HG03439 (cell line): Measurements from ENCODE around the gene ABCB9.
"Not testable (repeated sequence)": the region's sequence is repeated elsewhere in the genome, so short reads cannot be mapped to it uniquely, and the experiment has no call there.

Source experiments
- ATAC-seq: cut with Tn5 transposase; IDR thresholded peaks from one replicate; pipeline ENCODE4 v1.9.1; 2021; ENCODE audit warnings: mild to moderate bottlenecking, moderate library complexity; ENCODE audit not compliant: unreplicated experiment

Gene ABCB9

DNA sequence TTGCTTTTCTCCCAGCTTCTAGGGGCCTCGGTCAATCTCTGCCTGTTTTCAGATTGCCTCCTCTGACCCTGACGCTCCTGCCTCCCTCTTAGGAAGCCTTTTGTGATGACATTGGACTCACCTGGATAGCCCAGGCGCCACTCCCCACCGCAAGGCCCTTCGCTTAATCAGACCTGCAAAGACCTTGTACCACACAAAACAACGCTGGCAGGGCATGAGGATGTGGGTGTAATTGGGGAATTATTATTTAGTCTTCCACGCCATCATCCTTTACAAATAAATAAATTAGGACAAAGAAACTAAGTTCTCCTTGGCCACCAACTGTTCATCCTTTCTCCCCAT, 62.6 kb downstream of the ABCB9 start:
- no peak for ATAC-seq

DNA sequence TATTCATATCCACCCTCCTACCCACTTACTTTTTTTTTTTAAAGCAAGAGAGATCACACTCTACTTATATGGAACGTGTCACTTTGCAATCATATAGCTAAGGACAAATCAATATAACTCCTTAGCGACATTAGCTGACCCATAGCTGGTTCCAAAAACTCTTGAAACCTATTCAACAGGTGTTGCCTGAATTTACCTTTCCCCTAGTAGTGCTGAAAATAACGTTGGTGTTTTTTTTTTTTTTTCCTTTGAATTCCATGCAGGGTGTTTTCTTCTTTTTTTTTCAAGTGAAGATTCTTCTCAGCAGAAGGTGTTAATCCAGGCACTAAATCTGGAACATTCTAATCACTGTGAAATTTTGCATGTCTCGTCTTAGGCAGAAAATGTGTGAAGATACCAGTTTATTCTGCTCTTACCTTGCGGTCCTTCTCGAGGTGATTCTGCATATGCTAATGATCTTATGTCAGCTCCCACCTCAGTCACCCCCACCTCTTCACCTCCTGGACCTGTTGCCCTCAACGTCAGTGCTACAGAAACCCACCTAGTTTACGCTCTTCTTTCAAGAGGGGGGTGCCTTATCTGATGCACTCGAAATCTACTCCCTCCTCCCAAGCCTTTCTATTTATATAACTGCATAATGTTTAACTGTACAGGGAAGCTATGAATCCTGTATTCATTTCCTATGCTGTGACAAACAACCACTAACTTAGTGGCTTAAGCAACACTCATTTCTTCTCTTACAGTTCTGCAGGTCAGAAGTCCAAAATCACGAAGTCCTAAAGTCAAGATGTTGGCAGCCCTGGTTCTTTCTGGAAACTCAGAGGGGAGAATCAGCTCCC, 63.2 kb downstream of the ABCB9 start:
- no peak for ATAC-seq

DNA sequence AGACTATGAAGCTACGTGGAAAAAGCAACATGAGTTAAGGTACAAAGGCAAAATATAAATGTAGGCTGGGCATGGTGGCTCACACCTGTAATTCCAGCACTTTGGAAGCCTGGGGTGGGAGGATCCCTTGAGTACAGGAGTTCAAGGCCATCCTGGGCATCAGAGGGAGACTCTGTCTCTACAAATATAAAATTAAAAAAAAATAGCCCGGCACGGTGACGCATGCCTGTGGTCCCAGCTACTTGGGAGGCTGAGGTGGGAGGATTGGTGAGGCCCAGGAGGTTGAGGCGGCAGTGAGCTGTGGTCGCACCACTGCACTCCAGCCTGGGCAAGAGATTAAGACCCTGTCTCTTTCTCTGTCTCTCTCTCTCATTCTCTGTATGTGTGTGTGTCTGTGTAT, 66.4 kb downstream of the ABCB9 start:
- no peak for ATAC-seq

DNA sequence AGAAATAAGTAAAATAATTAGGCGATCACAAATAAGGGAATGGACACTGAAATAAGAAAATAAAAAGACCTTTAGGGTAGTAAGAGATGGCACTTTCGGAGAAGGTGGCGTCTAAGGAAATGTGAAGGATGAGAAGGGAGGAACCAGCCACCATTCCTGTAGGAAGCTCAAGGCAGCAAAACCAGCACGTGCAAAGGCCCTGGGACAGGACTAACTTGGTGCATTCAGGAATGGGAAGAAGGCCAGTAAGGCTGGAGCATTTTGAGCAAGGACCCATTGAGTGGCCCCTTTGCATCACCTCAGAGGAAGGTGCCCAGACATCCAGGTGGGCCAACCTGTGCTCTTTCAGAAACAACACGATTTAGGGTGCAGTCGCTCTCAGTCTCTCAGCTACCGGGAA, 69.6 kb downstream of the ABCB9 start:
- ATAC-seq: no peak

DNA sequence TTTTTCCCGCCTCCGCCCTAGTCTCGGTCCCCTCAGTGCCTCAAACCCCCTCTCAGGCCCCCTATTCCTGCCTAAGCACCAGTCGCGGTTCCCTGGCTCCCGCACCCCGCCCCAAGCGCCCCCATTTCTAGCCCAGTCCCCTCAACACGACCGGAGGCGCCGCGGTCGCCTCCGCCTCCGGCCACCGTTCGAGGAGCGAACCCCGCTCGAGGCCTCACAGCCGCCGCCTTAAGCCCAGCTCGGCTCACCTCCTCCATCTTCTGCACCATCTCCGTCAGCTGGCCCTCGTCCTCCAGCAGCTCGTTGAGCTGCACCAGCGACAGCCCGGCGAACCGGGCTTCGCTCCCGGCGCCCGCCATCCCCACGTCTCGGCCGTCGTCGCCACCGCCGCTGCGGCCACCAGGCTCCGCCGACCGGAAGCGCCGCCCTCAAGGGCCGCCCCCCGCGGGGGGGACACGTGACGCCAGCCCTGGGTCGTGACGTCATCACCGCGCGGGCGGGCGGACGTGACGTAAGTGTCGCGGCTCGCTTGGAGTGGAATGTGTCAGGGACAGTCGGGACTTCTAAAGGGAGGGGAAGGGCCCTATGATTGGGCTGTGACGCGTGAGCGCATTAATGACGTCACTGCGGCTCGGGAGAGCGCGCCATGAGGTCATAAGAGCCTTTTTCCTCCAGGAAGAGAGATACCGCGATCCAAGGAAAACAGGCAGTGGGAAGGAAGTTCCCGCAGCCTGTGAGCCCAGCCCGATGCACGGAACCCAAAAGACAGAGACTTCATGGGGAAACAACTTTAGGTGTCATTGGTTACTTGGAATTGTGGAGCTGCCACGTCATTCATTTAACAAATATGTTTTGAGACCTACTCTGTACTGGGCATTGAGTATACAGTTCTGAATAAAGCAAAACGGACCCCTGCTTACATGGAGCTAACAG, 70.3 kb downstream of the ABCB9 start, which contains the start of gene VPS37B:
TSS of gene VPS37B (minus strand) at position 421 of the 933 bp plus-strand sequence. CDS start at position 359, 62 bp downstream.
- peak; percentile 64 for ATAC-seq

DNA sequence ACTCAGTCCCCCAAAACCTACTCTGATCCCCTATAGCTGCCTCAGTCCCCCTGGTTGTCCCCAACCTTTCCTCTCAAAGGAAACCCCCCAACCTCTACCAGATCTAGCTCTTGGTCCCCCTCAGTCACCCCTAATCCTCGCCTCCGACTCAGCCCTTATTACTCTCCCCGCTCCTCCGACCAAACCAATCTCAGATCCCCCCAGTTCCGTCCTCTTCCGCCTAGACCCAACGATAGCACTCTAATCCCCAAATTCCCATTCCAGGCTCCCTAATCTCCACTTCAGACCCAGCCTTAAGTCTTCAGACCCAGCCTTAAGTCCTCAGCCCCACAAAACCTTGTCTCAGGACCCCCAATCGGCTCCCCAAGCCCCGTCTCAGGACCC, 71.0 kb downstream of the ABCB9 start:
- no peak for ATAC-seq

DNA sequence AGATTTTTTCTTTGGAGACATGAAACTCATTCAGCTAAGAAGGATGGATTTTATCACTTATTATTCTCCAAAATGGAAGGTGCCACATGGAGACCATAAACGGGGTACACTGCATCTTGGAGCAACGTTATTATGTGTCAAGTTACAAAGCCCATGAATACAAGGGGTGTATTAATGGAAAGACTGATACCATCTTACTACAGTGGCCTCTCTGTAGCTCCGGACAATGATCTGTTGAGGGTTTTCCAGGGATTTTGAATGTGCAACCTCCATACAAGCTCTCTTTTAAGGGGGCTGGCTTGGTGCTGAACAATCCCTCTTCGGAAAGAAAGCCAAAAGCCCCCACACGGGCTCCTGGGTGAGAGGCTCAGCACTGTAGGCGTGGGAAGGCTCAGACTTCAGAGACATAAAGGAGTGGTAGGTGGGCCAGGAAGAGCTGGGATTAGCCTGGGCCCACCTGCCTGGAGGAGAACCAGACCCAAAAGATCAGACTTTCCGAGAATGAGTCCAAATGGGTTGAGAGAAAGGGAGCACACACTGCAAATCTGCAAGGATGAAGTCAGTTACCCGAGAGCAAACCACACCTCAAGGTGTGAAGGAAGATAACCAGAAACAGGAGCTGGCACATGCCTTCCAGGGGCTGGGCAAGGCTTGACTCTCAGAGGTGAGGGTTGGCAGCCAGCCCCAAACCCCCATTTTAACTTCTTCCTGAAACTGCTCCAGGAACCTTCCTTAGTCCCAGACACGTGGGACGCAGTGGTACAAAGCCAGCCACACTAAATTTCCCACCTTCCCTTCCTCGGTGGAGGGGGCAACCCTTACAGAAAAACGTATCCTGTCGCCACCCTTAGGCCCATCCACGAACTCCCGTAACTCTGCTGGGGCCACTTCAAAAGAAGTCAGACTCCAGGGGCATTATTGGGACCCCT, 71.8 kb downstream of the ABCB9 start:
- ATAC-seq: no peak

DNA sequence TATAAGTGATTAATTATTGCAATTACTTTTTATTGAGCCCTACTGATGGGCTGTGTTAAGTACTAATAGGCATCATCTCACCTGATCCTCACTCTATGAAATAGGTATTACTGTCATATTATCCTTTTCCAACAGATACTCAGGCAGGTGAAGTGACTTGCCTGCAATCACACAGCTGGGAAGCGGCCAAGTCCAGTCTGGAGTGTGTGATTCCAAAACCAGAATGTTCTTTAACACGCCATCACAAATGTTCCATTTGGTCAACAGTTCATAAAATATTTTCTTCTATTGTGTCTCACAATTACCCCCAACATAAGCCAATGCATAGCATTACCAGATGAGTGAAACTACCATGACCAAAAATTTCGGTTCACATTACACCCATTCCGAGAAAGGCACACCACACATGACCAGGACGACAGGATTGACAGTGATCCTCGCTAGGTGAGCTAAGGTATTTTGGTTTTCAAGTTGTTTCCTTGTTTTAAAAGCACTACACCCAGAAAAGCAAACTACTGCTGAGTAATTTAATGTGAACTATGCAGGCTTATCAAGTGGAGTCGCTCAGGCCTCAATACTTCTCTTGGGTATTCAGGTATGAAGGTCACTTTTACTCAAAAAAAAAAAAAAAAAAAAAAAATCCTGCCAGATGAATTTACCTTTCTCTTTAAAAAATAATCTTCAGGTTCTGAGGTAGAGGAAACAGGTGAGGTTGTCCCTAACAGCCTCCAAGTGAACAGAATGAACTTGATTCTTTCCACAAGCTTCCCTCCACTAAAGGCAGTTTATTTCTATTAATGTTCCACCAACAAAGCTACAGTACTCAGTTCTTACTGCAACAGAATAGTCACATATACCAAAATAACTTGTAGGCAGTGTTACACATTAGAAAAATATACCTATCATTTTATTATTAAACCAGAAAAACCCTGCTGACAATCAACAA, 72.8 kb downstream of the ABCB9 start:
- no peak for ATAC-seq

DNA sequence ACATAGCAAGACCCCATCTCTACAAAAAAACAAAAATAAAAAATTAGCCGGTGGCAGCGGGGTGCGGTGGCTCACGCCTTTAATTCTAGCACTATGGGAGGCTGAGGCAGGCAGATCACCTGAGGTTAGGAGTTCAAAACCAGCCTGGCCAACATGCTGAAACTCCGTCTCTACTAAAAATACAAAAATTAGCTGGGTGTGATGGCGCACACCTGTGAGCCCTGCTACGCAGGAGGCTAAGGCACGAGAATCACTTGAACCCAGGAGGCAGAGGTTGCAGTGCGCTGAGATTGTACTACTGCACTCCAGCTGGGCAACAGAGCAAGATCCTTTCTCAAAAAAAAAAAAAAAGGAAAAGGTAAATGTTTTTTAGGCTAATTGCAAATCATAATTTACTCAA, 73.5 kb downstream of the ABCB9 start:
- ATAC-seq: not testable (repeated sequence)

DNA sequence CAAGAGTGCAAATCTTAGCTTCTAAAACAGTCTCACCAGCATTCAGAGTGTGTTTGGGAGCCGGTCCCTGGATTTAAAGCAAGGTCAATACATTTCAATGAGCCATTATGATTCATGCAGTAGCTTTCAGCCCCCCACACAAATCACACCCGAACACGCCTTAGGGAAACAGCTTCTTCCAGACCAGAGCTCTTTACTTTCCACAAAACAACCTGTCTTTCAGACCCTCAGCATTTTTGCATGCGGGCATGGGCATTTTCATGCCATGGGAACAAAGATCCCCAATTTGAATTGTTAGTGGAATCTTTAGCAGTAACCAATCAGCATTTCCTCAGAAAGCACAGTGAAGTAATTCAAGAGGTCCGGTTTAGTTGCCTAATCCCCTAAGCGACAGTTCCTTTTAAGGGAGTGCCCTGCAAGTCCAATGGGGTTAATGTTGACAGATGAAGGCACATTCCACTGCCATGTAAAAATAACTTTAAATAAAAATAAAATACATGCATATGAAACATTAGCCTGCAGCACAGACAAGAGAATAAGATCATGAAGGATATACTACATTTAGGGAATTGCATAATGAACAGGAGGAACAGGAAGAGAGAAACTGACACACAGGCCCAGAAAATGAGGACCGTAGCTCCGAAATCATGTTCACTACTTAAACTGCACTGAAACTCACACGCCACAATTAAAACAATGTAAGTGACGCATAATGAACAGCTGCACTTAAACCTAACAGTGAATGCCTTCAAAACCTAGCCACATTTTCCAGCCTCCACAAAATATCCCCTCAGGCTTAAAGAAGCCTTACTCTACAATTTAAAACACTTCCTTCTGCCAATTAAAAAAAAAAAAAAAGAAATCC, 74.4 kb downstream of the ABCB9 start:
- ATAC-seq: no peak

DNA sequence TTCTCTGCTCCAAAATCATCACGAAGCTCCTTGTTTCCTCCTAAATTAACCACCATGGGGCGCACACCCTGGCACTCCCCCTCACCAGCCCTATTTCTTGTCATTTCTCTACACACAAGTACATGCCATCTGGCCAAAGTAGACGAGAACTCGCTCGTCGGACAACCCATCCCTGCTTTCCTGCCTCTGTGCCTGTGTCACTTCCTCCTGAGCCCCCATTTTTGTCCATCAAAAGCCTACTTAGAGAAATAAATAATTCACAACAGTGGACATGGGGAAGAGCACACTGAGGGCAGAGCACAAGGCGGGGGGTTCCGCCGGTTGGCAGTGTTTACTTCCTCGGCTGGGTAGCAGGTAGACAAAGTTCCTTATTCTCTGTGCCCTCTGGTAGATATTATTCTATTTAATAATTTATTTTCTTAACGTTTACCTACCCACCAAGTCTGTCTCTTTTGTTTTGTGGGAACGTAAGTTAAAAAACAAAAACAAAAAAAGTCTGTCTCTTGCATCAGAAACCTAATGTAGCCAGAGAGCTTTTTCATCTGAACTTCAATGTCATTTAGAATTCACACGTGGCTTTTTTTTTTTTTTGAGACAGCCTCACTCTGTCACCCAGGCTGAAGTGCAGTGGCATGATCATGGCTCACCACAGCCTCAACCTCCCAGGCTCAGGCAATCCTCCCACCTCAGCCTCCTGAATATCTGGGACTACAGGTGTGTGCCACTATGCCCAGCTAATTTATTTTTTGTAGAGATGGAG, 76.3 kb downstream of the ABCB9 start:
- ATAC-seq: no peak

DNA sequence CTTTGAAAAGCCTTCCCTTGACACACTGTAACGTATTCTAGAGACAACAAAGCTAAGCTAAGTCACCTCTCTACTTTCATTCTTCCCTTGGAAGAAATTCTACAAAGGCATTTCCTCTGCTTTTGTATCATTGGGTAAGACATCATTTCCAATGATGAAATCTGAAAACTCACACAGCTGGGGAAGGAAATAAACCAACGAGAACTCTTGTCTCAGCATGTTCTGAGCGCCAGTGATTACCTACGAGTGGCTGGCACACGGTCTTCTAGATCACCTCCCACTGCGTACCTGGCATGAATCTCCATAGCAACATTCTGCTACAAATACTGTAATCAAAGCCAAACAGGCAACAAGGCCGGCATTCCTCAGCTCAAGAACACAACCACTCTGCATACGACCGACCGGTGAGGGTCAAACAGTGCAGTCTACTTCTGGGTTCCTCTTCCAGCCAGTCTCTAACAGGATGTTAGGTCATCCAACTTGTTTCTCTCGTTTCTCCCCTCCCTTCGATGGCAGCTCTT, 78.0 kb downstream of the ABCB9 start:
- ATAC-seq: no peak

DNA sequence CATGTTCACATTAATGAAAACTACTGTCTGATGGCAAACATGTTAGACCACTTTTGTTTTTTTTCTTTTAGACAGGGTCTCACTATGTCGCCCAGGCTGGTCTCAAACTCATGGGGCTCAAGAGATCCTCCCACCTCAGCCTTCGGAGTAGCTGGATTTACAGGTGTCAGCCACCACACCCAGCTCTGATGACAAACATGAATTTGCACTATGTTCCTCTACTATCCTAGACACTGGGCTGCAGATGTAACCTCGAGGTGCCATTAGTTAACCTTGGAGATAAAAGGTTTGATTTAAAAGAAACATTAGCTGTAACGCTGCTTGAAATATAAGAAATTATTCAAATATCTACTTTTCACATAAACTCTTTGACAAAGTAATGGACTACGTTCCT, 78.4 kb downstream of the ABCB9 start:
- peak; percentile 17 for ATAC-seq

DNA sequence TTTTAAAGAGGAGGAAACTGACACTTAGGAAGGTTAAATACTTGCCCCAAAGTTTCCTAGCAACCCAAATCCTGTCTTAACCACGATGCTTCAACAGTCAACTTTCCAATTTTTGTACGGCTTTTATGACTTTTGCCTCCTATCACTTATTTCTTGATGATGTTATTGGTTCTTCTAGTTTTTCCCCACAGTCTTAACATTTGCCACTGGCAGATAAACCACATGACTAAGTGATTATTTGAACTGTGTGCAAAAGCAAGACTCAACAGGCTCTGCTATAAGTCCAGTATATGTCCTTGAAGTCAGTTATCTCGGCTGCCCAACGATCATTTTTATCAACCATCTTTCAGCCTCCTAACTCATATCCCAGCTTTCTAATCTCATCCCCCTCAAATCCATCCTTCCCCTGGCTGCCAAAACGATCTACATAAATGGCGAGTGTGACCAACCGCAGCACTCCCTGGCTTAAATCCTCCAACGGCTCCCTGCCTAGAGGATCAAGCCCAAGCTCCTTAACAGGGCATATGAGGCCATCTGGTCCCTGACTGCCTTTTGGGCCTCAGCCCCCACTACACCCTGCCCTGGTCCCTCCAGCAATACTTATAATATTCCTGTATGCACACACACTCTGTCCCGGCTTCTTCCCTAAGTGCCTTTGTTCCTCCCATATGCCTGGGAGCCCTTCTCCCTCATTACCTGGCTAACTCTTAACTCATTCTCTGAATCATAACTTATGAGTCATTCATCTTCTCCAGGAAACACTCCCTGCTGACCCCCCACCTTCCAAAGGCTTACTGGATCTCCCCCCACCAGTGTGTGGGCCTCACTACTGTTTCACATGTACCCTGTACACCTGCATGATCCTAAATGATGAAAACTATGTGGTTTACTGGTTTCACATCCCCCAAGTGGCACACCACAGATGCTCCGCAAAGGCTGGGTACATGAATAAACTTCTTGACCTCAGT, 79.1 kb downstream of the ABCB9 start:
- ATAC-seq: peak; percentile 76

DNA sequence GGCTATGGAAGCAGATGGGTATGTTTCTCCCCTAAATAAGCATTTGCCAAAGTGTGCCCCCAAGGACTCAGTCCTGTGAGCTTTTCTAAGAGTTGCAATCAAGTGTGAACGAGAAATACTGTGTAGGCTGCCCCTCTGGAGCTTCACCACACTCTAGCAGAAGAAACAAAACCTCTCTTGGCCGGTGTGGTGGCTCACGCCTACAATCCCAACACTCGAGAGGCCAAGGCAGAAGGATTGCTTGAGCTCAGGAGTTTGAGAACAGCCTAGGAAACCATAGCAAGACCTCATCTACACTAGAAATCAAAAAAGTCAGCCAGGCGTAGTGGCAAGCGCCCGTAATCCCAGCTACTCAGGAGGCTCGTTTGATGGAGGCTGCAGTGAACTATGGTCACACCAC, 80.1 kb downstream of the ABCB9 start:
- no peak for ATAC-seq

DNA sequence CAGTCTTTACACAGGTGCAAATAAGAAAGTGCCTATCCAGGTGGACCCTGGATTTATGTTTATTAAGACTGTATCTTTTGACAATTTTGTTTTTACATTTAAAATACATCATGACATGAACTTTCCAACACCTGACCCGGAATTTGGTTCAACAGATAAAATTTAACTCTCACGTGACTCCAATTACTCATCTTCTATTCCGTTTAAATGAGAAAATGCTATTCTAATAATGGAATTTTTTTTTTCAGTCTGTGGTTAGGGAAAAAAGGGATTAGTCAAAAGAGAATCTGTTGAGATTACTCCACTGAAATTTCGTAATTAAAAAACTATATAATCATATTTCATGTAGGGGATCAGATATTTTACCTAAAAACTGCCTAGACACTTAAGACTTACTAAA, 81.4 kb downstream of the ABCB9 start:
- no peak for ATAC-seq
